Measurements from ENCODE around the gene ACSM4. TPM values are rescaled to one million over a fixed set of nuclear protein-coding genes. Genes with fewer than 3 reads are reported as not detected.
A peak's percentile ranks its signal among the peaks of the same experiment; 100 is the strongest.

ACSM4 gene
- total RNA-seq, 1 experiment from 2014 or later = not detected

GRCh38 chr12:7354529-7354928, 50.7 kb downstream of the ACSM4 start:
- H3K4me1 ChIP-seq = no peaks in the 10 kb centered on the region; the same call in 1 of the 2 replicates
- DNase-seq = no peak
- no peak overlapping the region for H3K27ac ChIP-seq
- no peaks in the 10 kb centered on the region for H3K9me3 ChIP-seq (replicated peaks)
- peaks cover 3% of the 10 kb centered on the region; the same call in 1 of the 2 replicates for H3K36me3 ChIP-seq
- H3K27me3 ChIP-seq = no peaks in the 10 kb centered on the region
- H3K4me3 ChIP-seq = no peak overlapping the region

- Histone ChIP-seq H3K27me3 (no peaks in the 10 kb centered on the region), H3K36me3 (peaks cover 3% of the 10 kb centered on the region; the same call in 1 of the 2 replicates), H3K4me1 (no peaks in the 10 kb centered on the region; the same call in 1 of the 2 replicates), H3K4me3 (no peak overlapping the region), H3K27ac (no peak overlapping the region), H3K9me3 (replicated peaks) (no peaks in the 10 kb centered on the region)
- DNase-seq = no peak
Measured at GRCh38 chr12:7361265-7361664, 57.4 kb downstream of the ACSM4 start.

GRCh38 chr12:7362734-7363133, 58.9 kb downstream of the ACSM4 start:
- Histone ChIP-seq H3K4me3 (no peak overlapping the region), H3K27me3 (no peaks in the 10 kb centered on the region), H3K9me3 (replicated peaks) (no peaks in the 10 kb centered on the region), H3K4me1 (no peaks in the 10 kb centered on the region), H3K36me3 (no peaks in the 10 kb centered on the region), H3K27ac (no peak overlapping the region)
- no peak for DNase-seq

GRCh38 chr12:7369274-7369729, 65.4 kb downstream of the ACSM4 start:
- peak; percentile 82 to 85 for DNase-seq

GRCh38 chr12:7373226-7373625, 69.4 kb downstream of the ACSM4 start:
- peak; percentile 71 to 83 for DNase-seq
- H3K27me3 ChIP-seq = no peaks in the 10 kb centered on the region
- no peaks in the 10 kb centered on the region for H3K9me3 ChIP-seq (replicated peaks)
- H3K36me3 ChIP-seq = no peaks in the 10 kb centered on the region
- H3K4me1 ChIP-seq = peaks cover 18% of the 10 kb centered on the region
- peak overlapping the region; percentile 37; the same call in 1 of the 2 replicates for H3K27ac ChIP-seq
- peak overlapping the region; percentile 22 for H3K4me3 ChIP-seq

More at GRCh38 chr12:7369274-7369729, 65.4 kb downstream of the ACSM4 start:
- H3K4me1 ChIP-seq = peaks cover 18% of the 10 kb centered on the region
- no peaks in the 10 kb centered on the region for H3K9me3 ChIP-seq (replicated peaks)
- no peaks in the 10 kb centered on the region for H3K27me3 ChIP-seq
- H3K27ac ChIP-seq = peak overlapping the region; percentile 46
- H3K4me3 ChIP-seq = peak overlapping the region; percentile 41
- H3K36me3 ChIP-seq = no peaks in the 10 kb centered on the region

GRCh38 chr12:7374423-7375144, 70.7 kb downstream of the ACSM4 start:
- Histone ChIP-seq H3K36me3 (no peaks in the 10 kb centered on the region), H3K27me3 (no peaks in the 10 kb centered on the region), H3K9me3 (replicated peaks) (no peaks in the 10 kb centered on the region), H3K4me1 (peaks cover 16% of the 10 kb centered on the region), H3K4me3 (no peak overlapping the region), H3K27ac (no peak overlapping the region)
- DNase-seq = peak; percentile 36 to 38

- H3K4me1 ChIP-seq = peaks cover 10% of the 10 kb centered on the region
- DNase-seq = no peak
- no peak overlapping the region for H3K27ac ChIP-seq
- no peak overlapping the region for H3K4me3 ChIP-seq
- no peaks in the 10 kb centered on the region for H3K27me3 ChIP-seq
- no peaks in the 10 kb centered on the region for H3K36me3 ChIP-seq
- H3K9me3 ChIP-seq (replicated peaks) = no peaks in the 10 kb centered on the region
Measured at GRCh38 chr12:7375145-7375543, 71.3 kb downstream of the ACSM4 start.

GRCh38 chr12:7376196-7376595, 72.3 kb downstream of the ACSM4 start:
- DNase-seq = no peak
- Histone ChIP-seq H3K9me3 (replicated peaks) (no peaks in the 10 kb centered on the region), H3K4me1 (peaks cover 10% of the 10 kb centered on the region), H3K27me3 (no peaks in the 10 kb centered on the region), H3K4me3 (no peak overlapping the region), H3K36me3 (no peaks in the 10 kb centered on the region), H3K27ac (no peak overlapping the region)

Other genes starting within 250 kb of the ACSM4 start
- gene C1S, start 243.4 kb upstream of the ACSM4 start, total RNA-seq (2014; rRNA removed; shearing (Covaris generic)) = 0.61 TPM in 1 of 2 replicates, not detected in the other
- gene C1R, start 211.6 kb upstream of the ACSM4 start, total RNA-seq (2014; rRNA removed; shearing (Covaris generic)) = 1.5 and 3.4 TPM in 2 replicates
- gene C1RL, start 194.9 kb upstream of the ACSM4 start, total RNA-seq (2014; rRNA removed; shearing (Covaris generic)) = 4.0 and 4.7 TPM in 2 replicates
- gene RBP5, start 175.2 kb upstream of the ACSM4 start, total RNA-seq (2014; rRNA removed; shearing (Covaris generic)) = not detected in 2 replicates
- gene CLSTN3, start 173.7 kb upstream of the ACSM4 start, total RNA-seq (2014; rRNA removed; shearing (Covaris generic)) = 6.5 and 6.9 TPM in 2 replicates
- 27.4 and 29.7 TPM in 2 replicates for gene PEX5, start 114.4 kb upstream of the ACSM4 start, total RNA-seq (2014; rRNA removed; shearing (Covaris generic))
- 11.4 and 13.8 TPM in 2 replicates for gene CD163L1, start 140.1 kb downstream of the ACSM4 start, total RNA-seq (2014; rRNA removed; shearing (Covaris generic))
- gene CD163, start 199.7 kb downstream of the ACSM4 start, total RNA-seq (2014; rRNA removed; shearing (Covaris generic)) = not detected in 2 replicates